ENCODE results near the gene C2CD3.

DNA sequence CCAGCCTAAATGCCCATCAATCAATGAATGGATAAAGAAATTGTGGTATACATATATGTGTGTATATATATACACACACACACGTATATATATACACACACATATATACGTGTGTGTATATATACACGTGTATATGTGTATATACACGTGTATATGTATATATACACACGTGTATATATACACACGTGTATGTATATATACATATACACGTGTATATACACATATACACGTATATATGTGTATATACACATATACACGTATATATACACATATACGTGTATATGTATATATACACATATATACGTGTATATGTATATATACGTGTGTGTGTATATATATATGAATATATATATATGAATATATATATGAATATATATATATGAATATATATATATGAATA is 54.1 kb downstream of the C2CD3 start:
- TF ChIP-seq, protein P1, sequence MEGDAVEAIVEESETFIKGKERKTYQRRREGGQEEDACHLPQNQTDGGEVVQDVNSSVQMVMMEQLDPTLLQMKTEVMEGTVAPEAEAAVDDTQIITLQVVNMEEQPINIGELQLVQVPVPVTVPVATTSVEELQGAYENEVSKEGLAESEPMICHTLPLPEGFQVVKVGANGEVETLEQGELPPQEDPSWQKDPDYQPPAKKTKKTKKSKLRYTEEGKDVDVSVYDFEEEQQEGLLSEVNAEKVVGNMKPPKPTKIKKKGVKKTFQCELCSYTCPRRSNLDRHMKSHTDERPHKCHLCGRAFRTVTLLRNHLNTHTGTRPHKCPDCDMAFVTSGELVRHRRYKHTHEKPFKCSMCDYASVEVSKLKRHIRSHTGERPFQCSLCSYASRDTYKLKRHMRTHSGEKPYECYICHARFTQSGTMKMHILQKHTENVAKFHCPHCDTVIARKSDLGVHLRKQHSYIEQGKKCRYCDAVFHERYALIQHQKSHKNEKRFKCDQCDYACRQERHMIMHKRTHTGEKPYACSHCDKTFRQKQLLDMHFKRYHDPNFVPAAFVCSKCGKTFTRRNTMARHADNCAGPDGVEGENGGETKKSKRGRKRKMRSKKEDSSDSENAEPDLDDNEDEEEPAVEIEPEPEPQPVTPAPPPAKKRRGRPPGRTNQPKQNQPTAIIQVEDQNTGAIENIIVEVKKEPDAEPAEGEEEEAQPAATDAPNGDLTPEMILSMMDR (IDR thresholded peaks at IDR 0.05) = no peak
- TF ChIP-seq EP300 (IDR thresholded peaks at IDR 0.05) (no peak), POLR2A (IDR thresholded peaks at IDR 0.05) (no peak)

All from tibial nerve (tissue), 4 donors.